Neural progenitor cell (in vitro differentiated cells): Measurements from ENCODE around the gene GSK3A. TPM values are rescaled to one million over a fixed set of nuclear protein-coding genes. Genes with fewer than 3 reads are reported as not detected.
A peak's percentile ranks its signal among the peaks of the same experiment; 100 is the strongest.

Source experiments
- DNase-seq: peaks from one replicate; pipeline ENCODE4 v3.0.0-alpha.2; 2016; ENCODE audit warnings: low spot score
- H2AFZ ChIP-seq: fragments of 200-600 bp; sonication (generic); replicated peaks from 2 replicates; pipeline ENCODE4 v1.6.1; 2016; ENCODE audit warnings: antibody characterized with exemption
- H3F3A ChIP-seq: fragments of 200-600 bp; sonication (generic); 2 replicates; pipeline ENCODE4 v1.6.1; 2016; ENCODE audit warnings: antibody characterized with exemption, low read depth
- H3K27ac ChIP-seq: fragments of 200-600 bp; sonication (generic); 2 replicates; pipeline ENCODE4 v1.5.1; 2016; ENCODE audit warnings: mild to moderate bottlenecking
- H3K27me3 ChIP-seq: fragments of 200-600 bp; sonication (generic); 2 replicates; pipeline ENCODE4 v1.6.1; 2016; ENCODE audit warnings: mild to moderate bottlenecking, moderate library complexity
- H3K36me3 ChIP-seq: fragments of 200-600 bp; sonication (generic); 2 replicates; pipeline ENCODE4 v1.5.1; 2016
- H3K4me1 ChIP-seq: fragments of 200-600 bp; sonication (generic); 2 replicates; pipeline ENCODE4 v1.6.1; 2016; ENCODE audit warnings: mixed run types
- H3K4me2 ChIP-seq: fragments of 200-600 bp; sonication (generic); 2 replicates; pipeline ENCODE4 v1.6.1; 2016
- H3K4me3 ChIP-seq: fragments of 200-600 bp; sonication (generic); 2 replicates; pipeline ENCODE4 v1.5.1; 2016
- H3K79me2 ChIP-seq: fragments of 200-600 bp; sonication (generic); 2 replicates; pipeline ENCODE4 v1.6.1; 2016; ENCODE audit warnings: low read depth
- H3K9ac ChIP-seq: fragments of 200-600 bp; sonication (generic); 2 replicates; pipeline ENCODE4 v1.6.1; 2016
- H3K9me3 ChIP-seq: fragments of 200-600 bp; sonication (generic); 2 replicates; pipeline ENCODE4 v1.5.1; 2016; ENCODE audit warnings: low read depth
- H4K20me1 ChIP-seq: fragments of 200-600 bp; sonication (generic); 2 replicates; pipeline ENCODE4 v1.6.1; 2016; ENCODE audit warnings: low read depth
- H3K27ac Mint-ChIP-seq: 3 replicates; pipeline ENCODE4 v1.8.0; 2021; ENCODE audit warnings: mixed read lengths
- H3K27me3 Mint-ChIP-seq: 2 replicates; pipeline ENCODE4 v1.8.0; 2022; ENCODE audit warnings: low read depth, mild to moderate bottlenecking, inconsistent platforms, moderate library complexity, mixed read lengths; ENCODE audit not compliant: insufficient read depth
- H3K36me3 Mint-ChIP-seq: 3 replicates; pipeline ENCODE4 v1.8.0; 2021; ENCODE audit warnings: mixed read lengths
- H3K4me1 Mint-ChIP-seq: 3 replicates; pipeline ENCODE4 v1.8.0; 2021; ENCODE audit warnings: mixed read lengths
- H3K4me3 Mint-ChIP-seq: 3 replicates; pipeline ENCODE4 v1.8.0; 2021; ENCODE audit warnings: mild to moderate bottlenecking, moderate library complexity, mixed read lengths
- H3K9me3 Mint-ChIP-seq: 3 replicates; pipeline ENCODE4 v1.8.0; 2020; ENCODE audit warnings: mixed read lengths
- EZH2 ChIP-seq: fragments of 200-600 bp; sonication (generic); IDR thresholded peaks from 2 replicates; pipeline ENCODE4 v1.6.1; 2017; ENCODE audit warnings: antibody characterized with exemption, mild to moderate bottlenecking, moderate library complexity
- EZH2phosphoT487 ChIP-seq: fragments of 200-600 bp; sonication (generic); IDR thresholded peaks from 2 replicates; pipeline ENCODE4 v1.6.1; 2017; ENCODE audit warnings: antibody characterized with exemption
- total RNA-seq: library from RNA; depleted of rRNA; stranded (reverse); fragments of >200 nt; gene quantifications from 2 replicates; pipeline ENCODE4 v1.2.3, GENCODE V29; 2015; ENCODE audit warnings: low replicate concordance
- TF ChIP-seq, protein P1 (sequence below): fragments of 200-600 bp; sonication (generic); IDR thresholded peaks from 2 replicates; pipeline ENCODE4 v1.5.1; 2017; ENCODE audit warnings: antibody characterized with exemption, mild to moderate bottlenecking

The GSK3A gene
- total RNA-seq, 1 donor from 2014 or later = 22.5 TPM

DNA sequence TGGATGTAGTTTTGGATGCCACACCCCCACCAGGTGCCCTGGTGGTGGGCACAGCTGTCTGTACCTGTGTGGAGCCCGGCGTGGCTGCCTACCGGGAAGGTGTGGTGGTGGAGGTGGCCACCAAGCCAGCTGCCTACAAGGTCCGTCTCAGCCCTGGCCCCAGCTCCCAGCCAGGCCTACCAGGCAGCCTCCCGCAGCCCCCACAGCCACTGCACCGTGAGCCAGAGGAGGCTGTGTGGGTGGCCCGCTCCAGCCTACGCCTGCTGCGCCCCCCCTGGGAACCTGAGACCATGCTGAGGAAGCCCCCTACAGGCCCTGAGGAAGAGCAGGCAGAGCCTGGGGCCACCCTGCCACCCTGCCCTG is 30.1 kb upstream of the GSK3A start:
- Histone ChIP-seq H3K27me3 (no peaks in the 10 kb centered on the region), H3K9ac (no peak overlapping the region), H3K9me3 (no peaks in the 10 kb centered on the region), H3K4me3 (no peak overlapping the region), H2AFZ (no peak overlapping the region), H3K4me2 (no peak overlapping the region), H3K79me2 (peaks cover 11% of the 10 kb centered on the region), H3K27ac (no peak overlapping the region), H3K36me3 (no peaks in the 10 kb centered on the region), H3F3A (no peaks in the 10 kb centered on the region), H4K20me1 (no peaks in the 10 kb centered on the region), H3K4me1 (peaks cover 7% of the 10 kb centered on the region)
- H3K9me3 Mint-ChIP-seq = no peaks in the 10 kb centered on the region
- TF ChIP-seq, protein P1, sequence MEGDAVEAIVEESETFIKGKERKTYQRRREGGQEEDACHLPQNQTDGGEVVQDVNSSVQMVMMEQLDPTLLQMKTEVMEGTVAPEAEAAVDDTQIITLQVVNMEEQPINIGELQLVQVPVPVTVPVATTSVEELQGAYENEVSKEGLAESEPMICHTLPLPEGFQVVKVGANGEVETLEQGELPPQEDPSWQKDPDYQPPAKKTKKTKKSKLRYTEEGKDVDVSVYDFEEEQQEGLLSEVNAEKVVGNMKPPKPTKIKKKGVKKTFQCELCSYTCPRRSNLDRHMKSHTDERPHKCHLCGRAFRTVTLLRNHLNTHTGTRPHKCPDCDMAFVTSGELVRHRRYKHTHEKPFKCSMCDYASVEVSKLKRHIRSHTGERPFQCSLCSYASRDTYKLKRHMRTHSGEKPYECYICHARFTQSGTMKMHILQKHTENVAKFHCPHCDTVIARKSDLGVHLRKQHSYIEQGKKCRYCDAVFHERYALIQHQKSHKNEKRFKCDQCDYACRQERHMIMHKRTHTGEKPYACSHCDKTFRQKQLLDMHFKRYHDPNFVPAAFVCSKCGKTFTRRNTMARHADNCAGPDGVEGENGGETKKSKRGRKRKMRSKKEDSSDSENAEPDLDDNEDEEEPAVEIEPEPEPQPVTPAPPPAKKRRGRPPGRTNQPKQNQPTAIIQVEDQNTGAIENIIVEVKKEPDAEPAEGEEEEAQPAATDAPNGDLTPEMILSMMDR = no peak
- peaks cover 31% of the 10 kb centered on the region for H3K4me1 Mint-ChIP-seq
- peaks cover 8% of the 10 kb centered on the region for H3K36me3 Mint-ChIP-seq
- DNase-seq = no peak
- H3K4me3 Mint-ChIP-seq = peak overlapping the region; percentile 33
- no peak overlapping the region for H3K27ac Mint-ChIP-seq
- peaks cover 3% of the 10 kb centered on the region for H3K27me3 Mint-ChIP-seq

DNA sequence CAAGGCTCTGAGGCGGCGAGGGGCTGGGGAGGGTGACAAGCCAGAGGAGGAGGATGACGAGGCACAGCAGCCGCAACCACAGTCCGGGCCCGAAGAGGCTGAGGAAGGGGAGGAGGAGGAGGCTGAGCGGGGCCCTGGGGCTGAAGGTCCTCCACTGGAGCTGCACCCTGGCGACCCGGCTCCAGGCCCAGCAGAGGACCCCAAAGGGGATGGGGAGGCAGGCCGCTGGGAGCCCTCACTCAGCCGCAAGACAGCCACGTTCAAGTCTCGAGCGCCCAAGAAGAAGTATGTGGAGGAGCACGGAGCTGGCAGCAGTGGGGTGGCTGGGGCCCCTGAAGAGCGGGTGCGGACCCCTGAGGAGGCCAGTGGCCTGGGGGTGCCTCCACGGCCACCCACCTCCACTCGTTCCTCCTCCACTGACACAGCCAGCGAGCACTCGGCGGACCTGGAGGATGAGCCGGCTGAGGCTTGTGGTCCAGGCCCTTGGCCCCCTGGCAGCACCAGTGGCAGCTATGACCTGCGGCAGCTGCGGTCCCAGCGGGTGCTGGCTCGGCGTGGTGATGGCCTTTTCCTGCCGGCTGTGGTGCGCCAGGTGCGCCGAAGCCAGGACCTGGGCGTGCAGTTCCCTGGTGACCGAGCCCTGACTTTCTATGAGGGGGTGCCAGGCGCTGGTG is 29.6 kb upstream of the GSK3A start:
- peaks cover 11% of the 10 kb centered on the region for H3K79me2 ChIP-seq

DNA sequence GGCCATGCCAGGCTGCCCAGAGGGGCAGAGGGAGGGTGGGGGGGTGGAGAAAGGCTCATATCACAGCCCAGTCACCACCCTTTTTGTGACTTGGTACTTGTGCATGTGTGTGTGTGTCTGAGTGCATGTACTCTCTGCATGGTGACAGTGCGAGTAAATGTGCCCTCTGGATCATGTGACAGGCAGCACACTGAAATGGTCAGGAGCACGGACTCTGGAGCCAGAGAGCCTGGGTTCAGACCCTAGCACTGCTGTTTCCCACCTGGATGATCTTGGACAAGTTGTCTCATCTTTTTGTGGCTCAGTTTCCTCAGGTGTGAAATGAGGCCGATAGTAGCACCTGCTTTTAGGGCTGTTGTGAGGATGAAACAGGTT is 28.6 kb upstream of the GSK3A start:
- Histone ChIP-seq H4K20me1 (no peaks in the 10 kb centered on the region), H3K9ac (no peak overlapping the region), H3K4me2 (no peak overlapping the region), H3F3A (peaks cover under 1% of the 10 kb centered on the region), H3K4me3 (no peak overlapping the region), H3K27me3 (no peaks in the 10 kb centered on the region), H3K9me3 (no peaks in the 10 kb centered on the region), H3K4me1 (peaks cover 8% of the 10 kb centered on the region), H3K79me2 (peaks cover 11% of the 10 kb centered on the region), H3K36me3 (no peaks in the 10 kb centered on the region), H2AFZ (no peak overlapping the region), H3K27ac (no peak overlapping the region)
- Mint-ChIP-seq H3K4me3 (peak overlapping the region; percentile 71), H3K27me3 (peaks cover 5% of the 10 kb centered on the region), H3K4me1 (peaks cover 31% of the 10 kb centered on the region), H3K27ac (peak overlapping the region; percentile 63), H3K9me3 (no peaks in the 10 kb centered on the region), H3K36me3 (peaks cover 6% of the 10 kb centered on the region)
- no peak for DNase-seq
- TF ChIP-seq, protein P1 = no peak
- TF ChIP-seq EZH2 (no peak), EZH2phosphoT487 (no peak)

More for the DNA sequence above, 29.6 kb upstream of the GSK3A start:
- no peak overlapping the region for H2AFZ ChIP-seq
- H3K4me2 ChIP-seq = no peak overlapping the region
- Mint-ChIP-seq H3K36me3 (peaks cover 8% of the 10 kb centered on the region), H3K4me1 (peaks cover 31% of the 10 kb centered on the region), H3K4me3 (peak overlapping the region; percentile 71), H3K27ac (no peak overlapping the region), H3K27me3 (peaks cover 5% of the 10 kb centered on the region), H3K9me3 (no peaks in the 10 kb centered on the region)
- H4K20me1 ChIP-seq = no peaks in the 10 kb centered on the region
- DNase-seq = no peak
- no peak overlapping the region for H3K27ac ChIP-seq
- H3K9ac ChIP-seq = no peak overlapping the region
- H3K4me1 ChIP-seq = peaks cover 8% of the 10 kb centered on the region
- no peaks in the 10 kb centered on the region for H3K27me3 ChIP-seq
- H3K36me3 ChIP-seq = no peaks in the 10 kb centered on the region
- H3F3A ChIP-seq = no peaks in the 10 kb centered on the region
- H3K4me3 ChIP-seq = no peak overlapping the region
- no peaks in the 10 kb centered on the region for H3K9me3 ChIP-seq
- TF ChIP-seq, protein P1 = no peak
- no peak for TF ChIP-seq EZH2
- TF ChIP-seq EZH2phosphoT487 = no peak
